ENCODE results near the gene BCL11A.

- TF ChIP-seq CTCF (IDR thresholded peaks at IDR 0.05) (no peak), POLR2AphosphoS5 (IDR thresholded peaks at IDR 0.05) (no peak)
These were observed 19.8 kb upstream of the BCL11A start for GRCh38 chr2:60573251-60573650.
